ENCODE results near the gene ASIC4.

- TF ChIP-seq XRCC5 (IDR thresholded peaks at IDR 0.05; ENCODE audit: low read depth, low read length) (no peak), GABPB2 (CRISPR knock-in tag; conservative IDR thresholded peaks at IDR 0.05) (no peak), NCOA6 (IDR thresholded peaks at IDR 0.05) (no peak), EP300 (IDR thresholded peaks at IDR 0.05; ENCODE audit: low read length) (no peak), ZFP91 (CRISPR knock-in tag; IDR thresholded peaks at IDR 0.05) (no peak), ZC3H8 (IDR thresholded peaks at IDR 0.05) (no peak), POLR2AphosphoS5 (IDR thresholded peaks at IDR 0.05; ENCODE audit: control insufficient read depth, insufficient read depth, low read depth, low read length) (no peak), HSF4 (CRISPR knock-in tag; IDR thresholded peaks at IDR 0.05; ENCODE audit: borderline replicate concordance) (no peak)
Measured at GRCh38 chr2:219557320-219557719, 43.0 kb downstream of the ASIC4 start.

All from K562 (cell line).